DOHH2 (cell line): Measurements from ENCODE around the gene ATP13A2.

ENCODE experiments used
- H3F3A ChIP-seq: fragments of 200-600 bp; sonication (generic), shearing (Covaris generic); 2 replicates; pipeline ENCODE4 v1.6.0; 2016; ENCODE audit warnings: antibody characterized with exemption, mild to moderate bottlenecking; ENCODE audit not compliant: control insufficient read depth, insufficient read depth
- H3K27ac ChIP-seq: fragments of 200-600 bp; sonication (generic); 2 replicates; pipeline ENCODE4 v1.5.1; 2014; ENCODE audit warnings: low read depth, mild to moderate bottlenecking, low read length, moderate library complexity
- H3K27me3 ChIP-seq: fragments of 200-600 bp; sonication (generic); 2 replicates; pipeline ENCODE4 v1.6.1; 2014; ENCODE audit warnings: mild to moderate bottlenecking, low read length, mixed read lengths; ENCODE audit not compliant: control insufficient read depth
- H3K36me3 ChIP-seq: fragments of 200-600 bp; sonication (generic); 2 replicates; pipeline ENCODE4 v1.6.1; 2014; ENCODE audit warnings: mild to moderate bottlenecking, low read length, moderate library complexity, mixed read lengths; ENCODE audit not compliant: control insufficient read depth
- H3K4me1 ChIP-seq: fragments of 200-600 bp; sonication (generic); 2 replicates; pipeline ENCODE4 v1.6.1; 2014; ENCODE audit warnings: mild to moderate bottlenecking, low read length, mixed read lengths; ENCODE audit not compliant: control insufficient read depth
- H3K4me2 ChIP-seq: fragments of 200-600 bp; sonication (generic); 2 replicates; pipeline ENCODE4 v1.6.0; 2014; ENCODE audit warnings: mild to moderate bottlenecking, low read length, moderate library complexity
- H3K4me3 ChIP-seq: fragments of 200-600 bp; sonication (generic); 2 replicates; pipeline ENCODE4 v1.5.1; 2014; ENCODE audit warnings: mild to moderate bottlenecking, low read length, mixed read lengths
- H3K79me2 ChIP-seq: fragments of 200-600 bp; sonication (generic); 2 replicates; pipeline ENCODE4 v1.6.1; 2014; ENCODE audit warnings: mild to moderate bottlenecking, low read length, mixed read lengths; ENCODE audit not compliant: control insufficient read depth
- H3K9me2 ChIP-seq: fragments of 200-600 bp; sonication (generic); replicated peaks from 2 replicates; pipeline ENCODE4 v1.6.1; 2014; ENCODE audit warnings: mild to moderate bottlenecking, low read length, mixed read lengths; ENCODE audit not compliant: control insufficient read depth
- H3K9me3 ChIP-seq: fragments of 200-600 bp; sonication (generic); 2 replicates; pipeline ENCODE4 v1.6.1; 2014; ENCODE audit warnings: antibody characterized with exemption, low read length, mixed read lengths; ENCODE audit not compliant: control insufficient read depth, insufficient read depth
- H4K20me1 ChIP-seq: fragments of 200-600 bp; sonication (generic); 2 replicates; pipeline ENCODE4 v1.6.0; 2014; ENCODE audit warnings: low read depth, mild to moderate bottlenecking, antibody characterized with exemption, low read length, moderate library complexity; ENCODE audit not compliant: control insufficient read depth, insufficient read depth
- CTCF ChIP-seq: fragments of 200-600 bp; sonication (generic); IDR thresholded peaks from one replicate; pipeline ENCODE4 v1.5.1; 2014; ENCODE audit warnings: antibody characterized with exemption, mild to moderate bottlenecking, low read depth, low read length; ENCODE audit not compliant: poor library complexity, severe bottlenecking
- EZH2phosphoT487 ChIP-seq: fragments of 200-600 bp; sonication (generic); IDR thresholded peaks from 2 replicates; pipeline ENCODE4 v1.6.1; 2017; ENCODE audit warnings: borderline replicate concordance, mild to moderate bottlenecking, antibody characterized with exemption, low read length, moderate library complexity, mixed read lengths

The ATP13A2 gene

GRCh38 chr1:17031436-17031835 is 19.7 kb upstream of the ATP13A2 start:
- TF ChIP-seq CTCF = no peak
- no peak for TF ChIP-seq EZH2phosphoT487
- H3K9me3 ChIP-seq = no peaks in the 10 kb centered on the region
- no peak overlapping the region for H3K27ac ChIP-seq
- H3F3A ChIP-seq = no peaks in the 10 kb centered on the region; the same call in 1 of the 2 replicates
- H3K4me2 ChIP-seq = no peak overlapping the region
- no peaks in the 10 kb centered on the region for H4K20me1 ChIP-seq
- H3K9me2 ChIP-seq = no peaks in the 10 kb centered on the region
- H3K4me3 ChIP-seq = no peak overlapping the region
- H3K36me3 ChIP-seq = peaks cover 68% of the 10 kb centered on the region
- no peaks in the 10 kb centered on the region for H3K4me1 ChIP-seq
- H3K79me2 ChIP-seq = peaks cover 11% of the 10 kb centered on the region
- no peaks in the 10 kb centered on the region for H3K27me3 ChIP-seq

GRCh38 chr1:17030206-17030605 is 18.5 kb upstream of the ATP13A2 start:
- H4K20me1 ChIP-seq = no peaks in the 10 kb centered on the region
- no peak overlapping the region for H3K27ac ChIP-seq
- H3K4me2 ChIP-seq = no peak overlapping the region
- H3K9me3 ChIP-seq = no peaks in the 10 kb centered on the region
- no peaks in the 10 kb centered on the region for H3K4me1 ChIP-seq
- peaks cover 75% of the 10 kb centered on the region for H3K36me3 ChIP-seq
- TF ChIP-seq EZH2phosphoT487 (no peak), CTCF (no peak)
- no peaks in the 10 kb centered on the region for H3K9me2 ChIP-seq
- H3K4me3 ChIP-seq = no peak overlapping the region
- no peaks in the 10 kb centered on the region for H3K27me3 ChIP-seq
- H3K79me2 ChIP-seq = peaks cover 5% of the 10 kb centered on the region
- no peaks in the 10 kb centered on the region; the same call in 1 of the 2 replicates for H3F3A ChIP-seq

GRCh38 chr1:17028662-17029188 is 17.0 kb upstream of the ATP13A2 start:
- no peaks in the 10 kb centered on the region for H3K27me3 ChIP-seq
- no peaks in the 10 kb centered on the region for H3K9me2 ChIP-seq
- TF ChIP-seq EZH2phosphoT487 = no peak
- TF ChIP-seq CTCF = no peak
- H3K4me3 ChIP-seq = no peak overlapping the region
- H3K9me3 ChIP-seq = no peaks in the 10 kb centered on the region
- no peaks in the 10 kb centered on the region for H3K79me2 ChIP-seq
- no peaks in the 10 kb centered on the region for H4K20me1 ChIP-seq
- no peaks in the 10 kb centered on the region; the same call in 1 of the 2 replicates for H3F3A ChIP-seq
- H3K4me1 ChIP-seq = no peaks in the 10 kb centered on the region
- peaks cover 79% of the 10 kb centered on the region for H3K36me3 ChIP-seq
- no peak overlapping the region for H3K4me2 ChIP-seq
- H3K27ac ChIP-seq = no peak overlapping the region
